A673 (cell line): ENCODE data around the gene NDE1.

Experiments
- EZH2 ChIP-seq: fragments of 200-600 bp; sonication (generic); IDR thresholded peaks from 2 replicates; pipeline ENCODE4 v1.6.1; 2017; ENCODE audit warnings: borderline replicate concordance, low read depth, mild to moderate bottlenecking, mixed read lengths, antibody characterized with exemption, low read length; ENCODE audit not compliant: poor library complexity, severe bottlenecking
- TF ChIP-seq, protein P1 (sequence below): fragments of 300-800, 200-600 bp; sonication (generic); conservative IDR thresholded peaks from 2 replicates; pipeline ENCODE4 v1.5.1; 2017; ENCODE audit warnings: low read depth, mild to moderate bottlenecking, antibody characterized with exemption, low read length, moderate library complexity, mixed read lengths

DNA sequence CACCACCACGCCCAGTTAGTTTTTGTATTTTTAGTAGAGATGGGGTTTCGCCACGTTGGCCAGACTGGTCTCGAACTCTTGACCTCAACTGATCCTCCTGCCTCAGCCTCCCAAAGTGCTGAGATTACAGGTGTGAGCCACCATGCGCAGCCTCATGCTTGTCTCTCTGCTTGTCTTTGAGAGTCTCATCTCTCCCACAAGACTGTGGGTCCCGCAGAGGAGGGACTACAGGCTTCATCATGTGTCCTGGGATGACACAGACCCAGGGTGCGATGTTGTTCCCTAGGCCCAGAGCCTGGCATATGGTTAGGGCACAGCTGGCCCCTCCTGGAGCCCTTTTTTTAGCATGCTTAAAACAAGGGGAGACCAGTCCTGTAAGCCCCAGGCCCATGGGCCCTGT is 101.9 kb downstream of the NDE1 start:
- TF ChIP-seq, protein P1, sequence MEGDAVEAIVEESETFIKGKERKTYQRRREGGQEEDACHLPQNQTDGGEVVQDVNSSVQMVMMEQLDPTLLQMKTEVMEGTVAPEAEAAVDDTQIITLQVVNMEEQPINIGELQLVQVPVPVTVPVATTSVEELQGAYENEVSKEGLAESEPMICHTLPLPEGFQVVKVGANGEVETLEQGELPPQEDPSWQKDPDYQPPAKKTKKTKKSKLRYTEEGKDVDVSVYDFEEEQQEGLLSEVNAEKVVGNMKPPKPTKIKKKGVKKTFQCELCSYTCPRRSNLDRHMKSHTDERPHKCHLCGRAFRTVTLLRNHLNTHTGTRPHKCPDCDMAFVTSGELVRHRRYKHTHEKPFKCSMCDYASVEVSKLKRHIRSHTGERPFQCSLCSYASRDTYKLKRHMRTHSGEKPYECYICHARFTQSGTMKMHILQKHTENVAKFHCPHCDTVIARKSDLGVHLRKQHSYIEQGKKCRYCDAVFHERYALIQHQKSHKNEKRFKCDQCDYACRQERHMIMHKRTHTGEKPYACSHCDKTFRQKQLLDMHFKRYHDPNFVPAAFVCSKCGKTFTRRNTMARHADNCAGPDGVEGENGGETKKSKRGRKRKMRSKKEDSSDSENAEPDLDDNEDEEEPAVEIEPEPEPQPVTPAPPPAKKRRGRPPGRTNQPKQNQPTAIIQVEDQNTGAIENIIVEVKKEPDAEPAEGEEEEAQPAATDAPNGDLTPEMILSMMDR, result no peak
- TF ChIP-seq EZH2, result no peak
